HepG2 (cell line): ENCODE measurements around the gene OSGIN1. TPM values are rescaled to one million over a fixed set of nuclear protein-coding genes. Genes with fewer than 3 reads are reported as not detected.

Experiments used
- ASH2L ChIP-seq: fragments of 300-600, 200-600 bp; sonication (generic); IDR thresholded peaks from 2 replicates; pipeline ENCODE4 v1.7.0; 2017; ENCODE audit warnings: low read depth, mild to moderate bottlenecking, moderate library complexity, mixed read lengths, low read length; ENCODE audit not compliant: insufficient read length
- GATAD1 ChIP-seq: IDR thresholded peaks from 2 replicates; pipeline ENCODE4 v1.6.1; 2016; ENCODE audit warnings: missing genetic modification reagents, missing compliant biosample characterization
- HNF4G ChIP-seq, 2 experiments: sonication (generic) in 1 of 2; formaldehyde crosslinking in 1 of 2; IDR thresholded peaks; 2 replicates each; pipeline versions ENCODE4 v1.4.0 to v1.6.1; 2011 to 2020; ENCODE audit warnings: borderline replicate concordance in 2 of 2, low read depth in 2 of 2, mild to moderate bottlenecking in 2 of 2, low read length in 1 of 2, missing genetic modification reagents in 1 of 2, moderate library complexity in 1 of 2
- MED13 ChIP-seq: sonication (generic); formaldehyde crosslinking; IDR thresholded peaks from 2 replicates; pipeline ENCODE4 v1.5.0; 2020; ENCODE audit warnings: missing genetic modification reagents
- PAWR ChIP-seq: sonication (generic); formaldehyde crosslinking; IDR thresholded peaks from 2 replicates; pipeline ENCODE4 v1.4.0; 2020; ENCODE audit warnings: missing genetic modification reagents, mild to moderate bottlenecking, borderline replicate concordance
- RBAK ChIP-seq: sonication (generic); formaldehyde crosslinking; IDR thresholded peaks from 2 replicates; pipeline ENCODE4 v1.5.1; 2020; ENCODE audit warnings: mild to moderate bottlenecking, missing genetic modification reagents
- RELA ChIP-seq: sonication (generic); formaldehyde crosslinking; IDR thresholded peaks from 2 replicates; pipeline ENCODE4 v1.4.0; 2020; ENCODE audit warnings: missing genetic modification reagents
- REST ChIP-seq, 2 experiments: IDR thresholded peaks; 2 replicates each; pipeline ENCODE4 v1.6.1; 2011 to 2012; ENCODE audit warnings: low read length in 2 of 2, borderline replicate concordance in 1 of 2, low read depth in 1 of 2, mild to moderate bottlenecking in 1 of 2, moderate library complexity in 1 of 2
- ZC3H13 ChIP-seq: sonication (generic); formaldehyde crosslinking; IDR thresholded peaks from 2 replicates; pipeline ENCODE4 v1.8.1; 2023; ENCODE audit warnings: mild to moderate bottlenecking, missing genetic modification reagents, moderate library complexity
- ZNF589 ChIP-seq: sonication (generic); formaldehyde crosslinking; conservative IDR thresholded peaks from 2 replicates; pipeline ENCODE4 v1.8.0; 2022; ENCODE audit warnings: mild to moderate bottlenecking, moderate library complexity, missing genetic modification reagents
- ZNF674 ChIP-seq: sonication (generic); formaldehyde crosslinking; IDR thresholded peaks from 2 replicates; pipeline ENCODE4 v1.5.0; 2020; ENCODE audit warnings: low read depth, mild to moderate bottlenecking, missing genetic modification reagents
- ZNF687 ChIP-seq: sonication (generic); formaldehyde crosslinking; IDR thresholded peaks from 2 replicates; pipeline ENCODE4 v1.5.1; 2020; ENCODE audit warnings: mild to moderate bottlenecking, missing genetic modification reagents, moderate library complexity
- ZNF749 ChIP-seq: sonication (generic); formaldehyde crosslinking; IDR thresholded peaks from 2 replicates; pipeline ENCODE4 v1.8.0; 2022; ENCODE audit warnings: mild to moderate bottlenecking, missing genetic modification reagents, moderate library complexity, borderline replicate concordance
- ZNF790 ChIP-seq: sonication (generic); formaldehyde crosslinking; IDR thresholded peaks from 2 replicates; pipeline ENCODE4 v1.8.0; 2022; ENCODE audit warnings: missing genetic modification reagents, mild to moderate bottlenecking, borderline replicate concordance
- ZNF839 ChIP-seq: sonication (generic); formaldehyde crosslinking; IDR thresholded peaks from 2 replicates; pipeline ENCODE4 v1.4.0; 2020; ENCODE audit warnings: missing genetic modification reagents, mild to moderate bottlenecking, borderline replicate concordance
- polyA plus RNA-seq, 8 experiments: library from polyadenylated mRNA; depleted of rRNA in 3 of 8; stranded (reverse) in 7 of 8; unstranded in 1 of 8; fragments of >200 nt; fragmentation: Illumina TruSeq in 4 of 8; extraction: Trizol in 4 of 8; gene quantifications; 2 replicates each; pipeline versions ENCODE4 v1.2.1 to v1.2.3, GENCODE V29; 2011 to 2016; ENCODE audit warnings: low read depth in 4 of 8, missing spikeins in 1 of 8, mixed read lengths in 1 of 8; ENCODE audit not compliant: insufficient read depth in 1 of 8
- total RNA-seq, 5 experiments: library from RNA; depleted of rRNA; stranded (reverse); fragments of >200 nt; fragmentation: Illumina TruSeq; extraction: Trizol; gene quantifications; 2 replicates each; pipeline ENCODE4 v1.2.3, GENCODE V29; 2016; ENCODE audit warnings: low read depth in 1 of 5
- TF ChIP-seq, protein P1 (sequence below): sonication (generic); formaldehyde crosslinking; IDR thresholded peaks from 2 replicates; pipeline ENCODE4 v1.4.0; 2020; ENCODE audit warnings: missing genetic modification reagents
- TF ChIP-seq, protein P2 (sequence below): sonication (generic); formaldehyde crosslinking; IDR thresholded peaks from 2 replicates; pipeline ENCODE4 v1.5.0; 2020; ENCODE audit warnings: missing genetic modification reagents

The OSGIN1 gene
- total and polyA plus RNA-seq, 2 of the 13 experiments (the other 11 are each of a cell fraction or from before 2014, with no cell fraction given) = 20.5 to 27.1 TPM

DNA sequence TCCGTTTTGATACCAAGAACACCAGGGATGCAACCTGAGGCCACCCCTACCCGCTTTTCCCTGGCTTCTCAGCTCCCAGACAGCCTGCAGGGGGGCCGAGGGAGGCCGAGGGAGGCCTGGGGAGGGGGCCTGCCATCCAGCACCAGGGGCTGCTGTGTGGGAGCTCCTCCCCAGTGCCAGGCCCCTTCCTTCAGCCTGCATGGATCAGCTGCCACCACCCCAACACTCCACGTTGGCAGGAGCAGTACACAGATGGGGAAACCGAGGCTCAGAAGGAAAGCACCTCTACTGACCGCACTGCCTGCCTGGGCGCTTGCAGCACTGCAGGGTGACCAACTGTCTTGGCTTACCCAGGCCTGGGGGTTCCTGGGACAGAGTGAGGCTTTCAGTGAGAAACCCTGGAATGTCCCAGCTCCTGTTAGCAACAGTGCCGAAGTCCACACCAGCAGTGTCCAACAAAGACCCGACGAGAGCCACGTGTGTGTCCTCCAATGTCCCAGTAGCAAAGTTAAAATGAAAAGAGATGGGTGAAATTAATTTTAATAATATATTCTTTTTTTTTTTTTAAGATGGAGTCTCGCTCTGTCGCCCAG lies 5.3 kb upstream of the OSGIN1 start (continued):
- TF ChIP-seq, protein P1, sequence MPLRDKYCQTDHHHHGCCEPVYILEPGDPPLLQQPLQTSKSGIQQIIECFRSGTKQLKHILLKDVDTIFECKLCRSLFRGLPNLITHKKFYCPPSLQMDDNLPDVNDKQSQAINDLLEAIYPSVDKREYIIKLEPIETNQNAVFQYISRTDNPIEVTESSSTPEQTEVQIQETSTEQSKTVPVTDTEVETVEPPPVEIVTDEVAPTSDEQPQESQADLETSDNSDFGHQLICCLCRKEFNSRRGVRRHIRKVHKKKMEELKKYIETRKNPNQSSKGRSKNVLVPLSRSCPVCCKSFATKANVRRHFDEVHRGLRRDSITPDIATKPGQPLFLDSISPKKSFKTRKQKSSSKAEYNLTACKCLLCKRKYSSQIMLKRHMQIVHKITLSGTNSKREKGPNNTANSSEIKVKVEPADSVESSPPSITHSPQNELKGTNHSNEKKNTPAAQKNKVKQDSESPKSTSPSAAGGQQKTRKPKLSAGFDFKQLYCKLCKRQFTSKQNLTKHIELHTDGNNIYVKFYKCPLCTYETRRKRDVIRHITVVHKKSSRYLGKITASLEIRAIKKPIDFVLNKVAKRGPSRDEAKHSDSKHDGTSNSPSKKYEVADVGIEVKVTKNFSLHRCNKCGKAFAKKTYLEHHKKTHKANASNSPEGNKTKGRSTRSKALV (CRISPR knock-in tag) = no peak
- TF ChIP-seq ZNF674 (CRISPR knock-in tag) (no peak), GATAD1 (CRISPR knock-in tag) (no peak), ZNF589 (CRISPR knock-in tag) (no peak), ZNF839 (0 out of 2 replicates have a peak, but pooled peaks have one; percentile 9), ASH2L (peak; percentile 34), PAWR (CRISPR knock-in tag) (no peak), ZNF687 (peak; percentile 64), HNF4G (IDR thresholded peaks at IDR 0.05; ENCODE audit: borderline replicate concordance, low read depth, low read length) (peak; percentile 83), HNF4G (CRISPR knock-in tag; IDR thresholded peaks at IDR 0.05; ENCODE audit: borderline replicate concordance, low read depth) (peak; percentile 45; the same call in 1 of the 2 replicates), ZNF790 (CRISPR knock-in tag) (no peak), RELA (CRISPR knock-in tag) (no peak), REST (IDR thresholded peaks at IDR 0.05; ENCODE audit: borderline replicate concordance in 1 of 2, low read depth in 1 of 2, low read length in 2 of 2) (no peak), RBAK (CRISPR knock-in tag) (no peak), ZC3H13 (CRISPR knock-in tag) (no peak), ZNF749 (CRISPR knock-in tag) (no peak), MED13 (CRISPR knock-in tag) (0 out of 2 replicates have a peak, but pooled peaks have one; percentile 26)
- TF ChIP-seq, protein P2, sequence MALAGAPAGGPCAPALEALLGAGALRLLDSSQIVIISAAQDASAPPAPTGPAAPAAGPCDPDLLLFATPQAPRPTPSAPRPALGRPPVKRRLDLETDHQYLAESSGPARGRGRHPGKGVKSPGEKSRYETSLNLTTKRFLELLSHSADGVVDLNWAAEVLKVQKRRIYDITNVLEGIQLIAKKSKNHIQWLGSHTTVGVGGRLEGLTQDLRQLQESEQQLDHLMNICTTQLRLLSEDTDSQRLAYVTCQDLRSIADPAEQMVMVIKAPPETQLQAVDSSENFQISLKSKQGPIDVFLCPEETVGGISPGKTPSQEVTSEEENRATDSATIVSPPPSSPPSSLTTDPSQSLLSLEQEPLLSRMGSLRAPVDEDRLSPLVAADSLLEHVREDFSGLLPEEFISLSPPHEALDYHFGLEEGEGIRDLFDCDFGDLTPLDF (CRISPR knock-in tag) = no peak
